ACC112 (cell line): ENCODE results near the gene UGT2B17.
"Not testable (repeated sequence)": the region's sequence is repeated elsewhere in the genome, so short reads cannot be mapped to it uniquely, and the experiment has no call there.

ENCODE experiments used
- H2AFZ ChIP-seq: fragments of 200-600 bp; sonication (generic); one replicate; pipeline ENCODE4 v1.6.0; 2017; ENCODE audit warnings: antibody characterized with exemption, low read length; ENCODE audit not compliant: unreplicated experiment
- H3K27ac ChIP-seq: fragments of 200-600 bp; sonication (generic); 2 replicates; pipeline ENCODE4 v1.5.1; 2014; ENCODE audit warnings: low read depth, mild to moderate bottlenecking, antibody characterized with exemption, low read length, moderate library complexity
- H3K27me3 ChIP-seq: fragments of 200-600 bp; sonication (generic); 2 replicates; pipeline ENCODE4 v1.6.1; 2014; ENCODE audit warnings: mild to moderate bottlenecking, antibody characterized with exemption, low read length, moderate library complexity, mixed read lengths; ENCODE audit not compliant: insufficient read depth
- H3K36me3 ChIP-seq: fragments of 200-600 bp; sonication (generic); 2 replicates; pipeline ENCODE4 v1.6.1; 2016; ENCODE audit warnings: mild to moderate bottlenecking, antibody characterized with exemption, low read length, moderate library complexity, mixed read lengths; ENCODE audit not compliant: insufficient read depth
- H3K4me1 ChIP-seq: fragments of 200-600 bp; sonication (generic); one replicate; pipeline ENCODE4 v1.6.1; 2016; ENCODE audit warnings: low read length, mixed read lengths; ENCODE audit not compliant: insufficient read depth, unreplicated experiment, control insufficient read depth
- H3K4me3 ChIP-seq: fragments of 200-600 bp; sonication (generic); 2 replicates; pipeline ENCODE4 v1.5.1; 2014; ENCODE audit warnings: mild to moderate bottlenecking, low read depth, low read length
- H3K79me2 ChIP-seq: fragments of 200-600 bp; sonication (generic); one replicate; pipeline ENCODE4 v1.6.0; 2016; ENCODE audit warnings: low read length; ENCODE audit not compliant: control insufficient read depth, unreplicated experiment, insufficient read depth

Gene UGT2B17

DNA sequence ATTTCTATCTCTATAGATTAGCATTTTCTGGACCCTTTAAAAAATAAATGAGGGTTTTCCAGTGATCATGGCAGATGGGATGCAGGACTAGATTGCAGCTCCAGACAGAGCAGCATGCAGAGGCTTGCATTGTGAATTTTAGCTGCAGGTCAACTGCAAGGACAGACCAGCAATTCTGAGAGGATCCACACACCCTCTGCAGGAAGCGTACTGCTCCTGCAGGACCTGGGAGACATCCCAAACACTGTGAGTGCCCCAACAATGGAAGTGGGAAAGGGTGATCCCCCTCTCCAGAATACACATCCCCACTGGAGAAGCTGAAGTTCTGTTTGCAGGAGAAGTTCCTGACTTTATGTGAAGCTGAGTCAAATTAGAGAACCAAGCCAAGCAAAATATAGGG lies 7.1 kb downstream of the UGT2B17 start:
- not testable (repeated sequence) for H2AFZ ChIP-seq, H3K4me3 ChIP-seq, H3K27me3 ChIP-seq, H3K4me1 ChIP-seq, H3K36me3 ChIP-seq, H3K79me2 ChIP-seq, H3K27ac ChIP-seq

DNA sequence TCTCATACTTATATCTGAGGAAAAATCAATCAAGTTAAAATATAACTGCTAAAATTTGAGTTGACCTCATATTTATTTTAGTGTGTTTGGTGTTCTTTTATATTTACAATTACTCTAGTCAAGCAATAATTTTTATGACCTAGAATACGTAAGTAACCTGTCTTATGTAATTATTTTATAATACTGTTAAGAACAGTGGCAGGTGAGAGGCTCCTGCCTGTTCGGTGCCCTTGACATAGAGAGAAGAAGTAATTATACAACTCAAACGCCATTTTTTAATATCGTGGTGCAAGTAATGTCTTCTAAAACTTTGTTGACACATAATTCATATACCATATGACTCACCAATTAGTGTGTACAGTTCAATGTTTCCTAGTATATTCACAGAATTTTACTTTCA lies 7.6 kb downstream of the UGT2B17 start:
- H3K27ac ChIP-seq, H3K36me3 ChIP-seq, H3K79me2 ChIP-seq, H2AFZ ChIP-seq, H3K4me3 ChIP-seq, H3K4me1 ChIP-seq, H3K27me3 ChIP-seq: not testable (repeated sequence)

DNA sequence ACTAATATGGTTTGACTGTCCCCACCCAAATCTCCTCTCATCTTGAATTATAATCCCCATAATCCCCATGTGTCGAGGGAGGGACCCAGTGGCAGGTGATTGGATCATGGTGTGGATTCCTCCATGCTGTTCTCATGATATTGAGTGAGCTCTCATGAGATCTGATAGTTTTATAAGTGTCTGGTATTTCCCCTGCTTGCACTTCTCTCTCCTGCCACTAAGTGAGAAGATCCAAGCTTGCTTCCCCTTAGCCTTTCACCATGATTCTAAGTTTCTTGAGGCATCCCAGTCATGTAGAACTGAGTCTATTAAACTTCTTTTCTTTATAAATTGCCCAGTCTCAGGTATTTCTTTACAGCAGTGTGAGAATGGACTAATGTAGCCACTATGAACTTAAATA lies 9.8 kb downstream of the UGT2B17 start:
- H3K27ac ChIP-seq, H2AFZ ChIP-seq, H3K4me1 ChIP-seq, H3K36me3 ChIP-seq, H3K79me2 ChIP-seq, H3K4me3 ChIP-seq, H3K27me3 ChIP-seq: not testable (repeated sequence)

DNA sequence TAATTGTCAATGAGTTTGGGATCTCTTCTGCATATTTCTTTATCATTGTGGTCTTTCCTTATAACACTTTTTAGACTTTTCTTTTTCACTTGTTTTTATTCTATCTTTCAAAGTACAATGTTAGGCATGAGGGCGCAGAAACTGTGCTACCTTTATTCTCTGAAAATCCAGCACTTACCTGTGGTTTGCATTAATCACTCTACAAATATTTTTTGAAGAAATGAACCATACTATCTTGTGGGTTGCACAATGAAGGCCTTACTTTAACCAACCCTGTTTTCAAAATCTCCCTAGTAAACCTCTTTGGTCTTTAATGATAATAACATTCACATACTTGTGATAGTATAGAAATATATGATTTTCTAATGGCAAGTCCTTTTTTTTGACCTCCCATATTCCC lies 11.0 kb downstream of the UGT2B17 start:
- H3K4me1 ChIP-seq, H3K79me2 ChIP-seq: not testable (repeated sequence)

DNA sequence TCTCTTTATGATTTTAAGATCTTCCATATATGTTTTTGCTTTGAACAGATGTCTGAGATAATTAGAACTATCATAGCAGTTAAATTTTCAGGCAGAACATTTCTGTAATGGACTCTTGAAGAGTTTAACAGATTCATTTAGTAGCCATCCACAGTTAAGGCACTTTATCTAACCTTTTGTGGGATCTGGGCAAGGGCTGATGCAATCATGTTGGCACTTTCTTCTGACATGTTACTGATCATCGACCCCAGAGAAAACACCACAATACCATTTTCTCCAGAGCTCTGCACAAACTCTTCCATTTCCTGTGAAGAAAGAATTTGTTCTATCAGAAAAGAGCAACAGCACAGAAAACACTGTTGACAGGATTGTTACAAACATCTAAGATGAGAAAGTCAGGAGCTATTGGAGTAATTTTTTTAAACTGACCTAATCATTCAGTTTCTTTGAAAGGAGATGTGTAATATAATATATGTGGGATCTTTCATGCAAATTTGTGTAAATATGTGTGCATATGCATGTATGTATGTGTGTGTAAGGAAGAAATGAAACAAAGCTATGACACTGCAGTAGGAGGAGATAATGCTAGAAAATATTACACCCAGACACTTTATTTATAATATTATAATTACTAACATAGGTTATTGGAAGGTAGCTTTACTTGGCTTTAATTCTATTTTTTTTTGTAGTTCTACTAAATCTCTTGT lies 15.6 kb downstream of the UGT2B17 start:
- H3K27me3 ChIP-seq, H3K4me3 ChIP-seq, H3K36me3 ChIP-seq, H2AFZ ChIP-seq, H3K4me1 ChIP-seq, H3K79me2 ChIP-seq, H3K27ac ChIP-seq: not testable (repeated sequence)

More for the DNA sequence above, 11.0 kb downstream of the UGT2B17 start:
- not testable (repeated sequence) for H3K27me3 ChIP-seq, H3K4me3 ChIP-seq, H3K36me3 ChIP-seq, H3K27ac ChIP-seq, H2AFZ ChIP-seq

DNA sequence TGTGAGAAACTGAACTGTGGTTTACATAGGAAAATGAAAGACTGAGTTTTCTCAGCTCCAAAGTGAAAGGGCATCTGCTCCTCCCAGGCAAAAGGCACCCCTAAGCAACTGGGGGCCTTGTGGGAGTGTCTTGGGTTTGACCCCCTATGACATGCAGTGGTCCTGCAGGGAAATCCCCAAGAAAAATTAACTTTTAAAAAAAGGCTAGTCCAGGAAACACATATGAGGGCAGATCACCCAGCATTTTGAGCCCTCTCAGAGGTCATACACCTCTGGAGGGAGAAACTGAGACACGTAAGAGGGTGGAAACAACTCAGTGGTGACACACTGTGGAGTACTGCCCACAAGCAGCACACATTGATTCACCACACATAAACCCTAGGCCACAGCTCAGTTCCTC lies 22.3 kb downstream of the UGT2B17 start:
- H3K27ac ChIP-seq, H3K36me3 ChIP-seq, H3K4me1 ChIP-seq, H3K4me3 ChIP-seq, H2AFZ ChIP-seq, H3K79me2 ChIP-seq, H3K27me3 ChIP-seq: not testable (repeated sequence)

DNA sequence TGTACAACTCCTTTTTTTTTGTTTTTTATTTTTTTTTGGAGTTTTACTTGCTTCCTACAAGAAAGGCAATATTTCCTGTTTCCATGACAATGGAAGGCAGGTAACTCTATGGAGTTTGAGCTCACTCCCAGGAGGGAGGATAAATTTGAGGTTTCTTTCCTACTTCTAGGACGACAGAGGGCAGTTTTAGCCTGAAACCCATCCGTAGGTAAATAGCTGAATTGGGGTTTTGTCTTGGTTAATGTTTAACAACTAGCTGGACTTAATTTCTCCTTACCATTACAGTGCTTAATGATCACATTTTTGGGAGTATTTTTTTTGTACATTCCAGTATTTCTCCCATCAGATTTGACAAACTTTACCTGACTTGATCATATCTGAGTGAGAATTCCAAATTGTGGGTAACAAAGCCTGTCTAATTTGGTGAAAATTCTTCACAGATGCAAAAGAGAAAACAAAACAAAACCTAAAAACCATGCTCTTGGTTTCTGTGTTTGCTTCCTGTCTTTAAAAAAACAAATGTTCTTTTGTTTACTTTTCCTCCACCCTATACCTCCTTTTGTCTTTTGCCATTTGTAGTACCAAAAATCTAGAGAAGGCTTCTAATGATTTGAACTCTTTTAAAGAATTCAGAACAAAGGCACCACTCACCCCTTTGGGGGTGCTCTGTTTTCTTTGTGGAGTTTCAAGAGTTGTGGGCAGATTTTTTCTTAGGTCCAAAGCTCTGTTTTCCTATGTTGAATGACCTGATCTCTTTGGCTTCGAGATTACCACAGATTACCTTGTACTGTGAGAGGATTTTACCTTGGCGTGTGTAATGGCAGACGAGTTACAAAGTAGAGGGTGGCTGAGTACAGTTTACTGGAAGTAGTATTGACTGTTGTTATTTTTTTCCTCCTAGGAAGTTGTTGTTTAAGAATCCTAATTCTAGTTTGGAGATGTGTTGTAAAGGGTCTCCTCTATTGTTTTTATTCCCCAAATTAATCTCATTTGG lies 23.0 kb downstream of the UGT2B17 start:
- H2AFZ ChIP-seq, H3K36me3 ChIP-seq, H3K27me3 ChIP-seq, H3K4me3 ChIP-seq, H3K27ac ChIP-seq, H3K4me1 ChIP-seq, H3K79me2 ChIP-seq: not testable (repeated sequence)

DNA sequence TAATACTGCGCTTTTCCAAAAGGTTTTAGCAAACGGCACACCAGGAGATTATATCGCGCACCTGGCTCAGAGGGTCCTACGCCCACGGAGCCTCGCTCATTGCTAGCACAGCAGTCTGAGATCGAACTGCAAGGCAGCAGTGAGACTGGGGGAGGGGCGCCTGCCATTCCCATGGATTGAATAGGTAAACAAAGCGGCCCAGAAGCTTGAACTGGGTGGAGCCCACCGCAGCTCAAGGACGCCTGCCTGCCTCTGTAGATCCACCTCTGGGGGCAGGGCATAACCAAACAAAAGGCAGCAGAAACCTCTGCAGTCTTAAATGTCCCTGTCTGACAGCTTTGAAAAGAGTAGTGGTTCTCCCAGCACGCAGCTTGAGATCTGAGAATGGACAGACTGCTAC lies 33.4 kb downstream of the UGT2B17 start:
- not testable (repeated sequence) for H3K4me3 ChIP-seq, H3K36me3 ChIP-seq, H3K27ac ChIP-seq, H3K27me3 ChIP-seq, H3K4me1 ChIP-seq, H3K79me2 ChIP-seq, H2AFZ ChIP-seq

DNA sequence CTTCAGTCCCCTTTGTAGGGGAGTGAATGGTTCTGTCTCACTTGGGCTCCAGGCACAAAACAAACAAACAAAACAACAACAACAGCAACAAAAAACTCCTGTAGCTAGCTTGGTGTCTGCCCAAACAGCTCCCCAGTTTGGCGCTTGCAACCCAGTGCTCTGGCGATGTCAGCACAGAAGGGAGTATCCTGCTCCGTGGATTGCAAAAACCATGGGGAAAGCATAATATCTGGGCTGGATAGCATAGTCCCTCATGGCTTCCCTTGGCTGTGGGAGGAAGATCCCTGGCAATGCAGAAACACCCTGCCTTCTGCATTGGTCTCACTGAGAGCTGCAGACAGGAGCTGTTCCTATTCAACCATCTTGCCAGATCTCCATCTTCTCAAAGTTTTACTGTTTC lies 39.7 kb downstream of the UGT2B17 start:
- Histone ChIP-seq H3K36me3 (no peaks in the 10 kb centered on the region), H3K79me2 (no peaks in the 10 kb centered on the region), H3K27ac (no peak overlapping the region), H2AFZ (no peak overlapping the region), H3K4me3 (no peak overlapping the region), H3K4me1 (no peaks in the 10 kb centered on the region), H3K27me3 (no peaks in the 10 kb centered on the region)

DNA sequence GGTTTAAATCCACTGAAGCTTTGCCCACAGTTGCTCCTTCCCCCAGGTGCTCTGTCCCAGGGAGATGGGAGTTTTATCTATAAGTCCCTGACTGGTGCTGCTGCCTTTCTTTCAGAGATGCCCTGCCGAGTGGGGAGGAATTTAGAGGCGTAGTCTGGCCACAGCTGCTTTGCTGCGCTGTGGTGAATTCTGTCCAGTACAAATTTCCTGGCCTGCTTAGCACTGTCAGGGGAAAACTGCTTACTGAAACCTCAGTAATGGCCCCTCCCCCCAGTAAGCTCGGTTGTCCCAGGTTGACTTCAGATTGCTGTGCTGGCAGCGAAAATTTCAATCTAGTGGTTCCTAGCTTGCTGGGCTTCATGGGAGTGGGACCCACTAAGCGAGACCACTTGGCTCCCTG lies 40.1 kb downstream of the UGT2B17 start:
- H3K36me3 ChIP-seq, result no peaks in the 10 kb centered on the region
- no peaks in the 10 kb centered on the region for H3K27me3 ChIP-seq
- H3K27ac ChIP-seq, result no peak overlapping the region
- H3K4me3 ChIP-seq, result no peak overlapping the region
- no peaks in the 10 kb centered on the region for H3K4me1 ChIP-seq
- no peak overlapping the region for H2AFZ ChIP-seq
- H3K79me2 ChIP-seq, result no peaks in the 10 kb centered on the region

DNA sequence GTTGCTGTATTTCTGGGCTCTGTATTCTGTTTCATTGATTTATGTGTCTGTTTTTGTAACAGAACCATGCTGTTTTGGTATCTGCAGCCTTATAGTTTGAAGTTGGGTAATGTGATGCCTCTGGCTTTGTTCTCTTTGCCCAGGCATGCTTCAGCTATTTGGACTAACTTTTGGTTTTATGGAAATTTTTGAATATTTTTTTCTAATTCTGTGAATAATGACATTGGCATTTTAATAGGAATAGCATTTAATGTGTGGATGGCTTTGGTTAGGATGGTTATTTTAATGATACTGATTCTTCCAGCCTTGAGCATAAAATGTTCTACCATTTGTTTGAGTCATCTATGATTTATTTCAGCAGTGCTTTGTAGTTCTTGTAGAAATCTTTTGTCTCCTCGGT lies 53.9 kb downstream of the UGT2B17 start:
- not testable (repeated sequence) for H3K27me3 ChIP-seq, H3K79me2 ChIP-seq, H2AFZ ChIP-seq, H3K27ac ChIP-seq, H3K4me1 ChIP-seq, H3K36me3 ChIP-seq, H3K4me3 ChIP-seq
